T-helper 1 cell treated with Interleukin-12 subunit alpha and Interleukin-12 subunit beta and Interleukin-4 antibody, amounts not matched to agents 30 μg/mL and 1 μg/mL, for 36 hours (primary cell): ENCODE results near the gene INO80.
"Not testable (repeated sequence)": the region's sequence is repeated elsewhere in the genome, so short reads cannot be mapped to it uniquely, and the experiment has no call there.

Source experiments
- H3K27ac Mint-ChIP-seq: one replicate; pipeline ENCODE4 v1.8.0; 2021; ENCODE audit warnings: mild to moderate bottlenecking, mixed read lengths
- H3K27me3 Mint-ChIP-seq: one replicate; pipeline ENCODE4 v1.8.0; 2021; ENCODE audit warnings: low read depth, mixed read lengths
- H3K36me3 Mint-ChIP-seq: one replicate; pipeline ENCODE4 v1.8.0; 2021; ENCODE audit warnings: low read depth, mixed read lengths
- H3K4me1 Mint-ChIP-seq: one replicate; pipeline ENCODE4 v1.8.0; 2021; ENCODE audit warnings: low read depth, mixed read lengths
- H3K4me3 Mint-ChIP-seq: one replicate; pipeline ENCODE4 v1.8.0; 2021; ENCODE audit warnings: mild to moderate bottlenecking, moderate library complexity, mixed read lengths
- H3K9me3 Mint-ChIP-seq: one replicate; pipeline ENCODE4 v1.8.0; 2021; ENCODE audit warnings: mixed read lengths

Gene INO80

GRCh38 chr15:40963201-40963600 lies 152.9 kb downstream of the INO80 start:
- Mint-ChIP-seq H3K4me3 (no peak overlapping the region), H3K27me3 (peaks cover 8% of the 10 kb centered on the region), H3K36me3 (no peaks in the 10 kb centered on the region), H3K9me3 (no peaks in the 10 kb centered on the region), H3K4me1 (peaks cover 2% of the 10 kb centered on the region), H3K27ac (no peak overlapping the region)

DNA sequence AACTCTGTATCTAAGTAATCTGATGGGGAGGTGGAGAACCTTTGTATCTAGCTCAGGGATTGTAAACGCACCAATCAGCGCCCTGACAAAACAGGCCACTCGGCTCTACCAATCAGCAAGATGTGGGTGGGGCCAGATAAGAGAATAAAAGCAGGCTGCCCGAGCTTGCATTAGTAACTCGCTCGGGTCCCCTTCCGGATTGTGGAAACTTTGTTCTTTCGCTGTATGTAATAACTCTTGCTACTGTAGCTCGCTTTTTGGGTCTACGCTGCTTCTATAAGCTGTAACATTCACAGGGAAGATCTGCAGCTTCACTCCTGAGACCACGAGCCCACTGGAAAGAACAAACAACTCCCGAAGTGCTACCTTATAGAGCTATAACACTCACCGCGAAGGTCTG lies 153.8 kb downstream of the INO80 start:
- H3K9me3 Mint-ChIP-seq, H3K4me3 Mint-ChIP-seq, H3K27ac Mint-ChIP-seq, H3K4me1 Mint-ChIP-seq, H3K27me3 Mint-ChIP-seq, H3K36me3 Mint-ChIP-seq: not testable (repeated sequence)

DNA sequence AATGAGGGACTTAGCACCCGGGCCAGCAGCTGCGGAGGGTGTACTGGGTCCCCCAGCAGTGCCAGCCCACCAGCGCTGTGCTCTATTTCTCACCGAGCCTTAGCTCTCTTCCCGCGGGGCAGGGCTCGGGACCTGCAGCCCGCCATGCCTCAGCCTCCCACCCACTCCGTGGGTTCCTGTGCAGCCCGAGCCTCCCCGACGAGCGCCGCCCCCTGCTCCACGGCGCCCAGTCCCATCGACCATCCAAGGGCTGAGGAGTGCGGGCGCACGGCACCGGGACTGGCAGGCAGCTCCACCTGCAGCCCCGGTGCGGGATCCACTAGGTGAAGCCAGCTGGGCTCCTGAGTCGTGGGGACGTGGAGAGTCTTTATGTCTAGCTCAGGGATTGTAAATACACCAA lies 154.3 kb downstream of the INO80 start:
- H3K36me3 Mint-ChIP-seq, H3K27me3 Mint-ChIP-seq, H3K27ac Mint-ChIP-seq, H3K4me3 Mint-ChIP-seq, H3K4me1 Mint-ChIP-seq, H3K9me3 Mint-ChIP-seq: not testable (repeated sequence)

DNA sequence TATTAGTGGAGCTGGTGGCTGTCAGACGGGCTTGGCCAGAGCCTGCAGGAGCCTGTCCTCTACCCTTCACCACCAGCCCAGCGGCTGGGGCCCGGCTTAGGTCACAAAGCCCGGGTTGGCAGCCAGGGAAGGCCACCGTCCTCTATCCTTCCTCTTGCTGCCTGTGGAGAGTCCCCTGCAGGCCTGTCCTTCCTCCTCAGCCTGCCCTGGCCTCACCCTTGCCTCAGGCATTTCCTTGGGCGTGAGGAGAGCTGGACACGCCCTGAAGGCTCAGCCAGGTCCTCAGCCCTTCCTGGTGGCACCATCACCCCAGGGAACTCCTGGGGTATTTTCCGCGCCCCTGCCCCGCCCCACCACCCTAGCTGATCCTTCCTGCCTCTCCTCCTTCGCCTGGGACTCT lies 155.2 kb downstream of the INO80 start:
- peaks cover 8% of the 10 kb centered on the region for H3K4me1 Mint-ChIP-seq
- H3K36me3 Mint-ChIP-seq: peaks cover 2% of the 10 kb centered on the region
- H3K4me3 Mint-ChIP-seq: no peak overlapping the region
- no peak overlapping the region for H3K27ac Mint-ChIP-seq
- H3K9me3 Mint-ChIP-seq: no peaks in the 10 kb centered on the region
- H3K27me3 Mint-ChIP-seq: peaks cover 4% of the 10 kb centered on the region

DNA sequence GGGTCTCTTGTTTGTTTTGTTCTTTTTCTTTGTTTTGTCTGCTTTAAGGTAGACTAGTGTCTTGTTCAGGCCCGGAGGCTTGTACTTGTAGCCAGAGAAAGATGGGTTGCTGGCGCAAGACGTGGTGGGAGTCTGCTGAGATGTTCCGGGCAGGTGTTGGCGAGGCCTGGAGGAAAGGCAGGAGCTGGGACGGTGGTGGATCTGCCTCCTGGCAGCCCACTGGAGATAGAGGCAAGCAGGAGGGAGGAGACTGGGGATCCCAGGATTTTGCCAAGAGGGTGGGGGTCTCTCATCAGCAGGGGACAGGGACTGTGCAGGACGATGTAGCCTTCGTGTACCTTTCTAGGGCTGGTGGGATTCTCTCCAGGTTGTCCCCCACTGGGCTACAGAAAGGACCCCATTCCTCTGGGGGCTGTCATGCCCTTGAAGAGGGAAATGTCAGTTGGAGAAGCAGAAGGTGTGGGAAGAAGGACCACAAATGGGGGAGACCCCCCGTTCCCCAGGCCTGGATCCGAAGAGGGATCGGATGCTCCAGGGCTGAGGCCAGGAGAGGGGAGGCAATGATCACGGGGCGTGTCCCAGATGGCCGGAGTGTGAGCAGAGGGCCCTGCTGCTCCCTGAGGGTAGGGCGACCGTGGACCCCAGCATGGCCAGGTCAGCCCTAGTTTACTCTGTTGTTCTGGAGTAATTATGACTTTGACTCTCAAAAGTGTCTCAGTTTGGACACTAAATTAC lies 155.8 kb downstream of the INO80 start:
- peaks cover 10% of the 10 kb centered on the region for H3K4me1 Mint-ChIP-seq
- peaks cover 2% of the 10 kb centered on the region for H3K27me3 Mint-ChIP-seq
- H3K4me3 Mint-ChIP-seq: no peak overlapping the region
- H3K36me3 Mint-ChIP-seq: peaks cover 2% of the 10 kb centered on the region
- no peak overlapping the region for H3K27ac Mint-ChIP-seq
- no peaks in the 10 kb centered on the region for H3K9me3 Mint-ChIP-seq

DNA sequence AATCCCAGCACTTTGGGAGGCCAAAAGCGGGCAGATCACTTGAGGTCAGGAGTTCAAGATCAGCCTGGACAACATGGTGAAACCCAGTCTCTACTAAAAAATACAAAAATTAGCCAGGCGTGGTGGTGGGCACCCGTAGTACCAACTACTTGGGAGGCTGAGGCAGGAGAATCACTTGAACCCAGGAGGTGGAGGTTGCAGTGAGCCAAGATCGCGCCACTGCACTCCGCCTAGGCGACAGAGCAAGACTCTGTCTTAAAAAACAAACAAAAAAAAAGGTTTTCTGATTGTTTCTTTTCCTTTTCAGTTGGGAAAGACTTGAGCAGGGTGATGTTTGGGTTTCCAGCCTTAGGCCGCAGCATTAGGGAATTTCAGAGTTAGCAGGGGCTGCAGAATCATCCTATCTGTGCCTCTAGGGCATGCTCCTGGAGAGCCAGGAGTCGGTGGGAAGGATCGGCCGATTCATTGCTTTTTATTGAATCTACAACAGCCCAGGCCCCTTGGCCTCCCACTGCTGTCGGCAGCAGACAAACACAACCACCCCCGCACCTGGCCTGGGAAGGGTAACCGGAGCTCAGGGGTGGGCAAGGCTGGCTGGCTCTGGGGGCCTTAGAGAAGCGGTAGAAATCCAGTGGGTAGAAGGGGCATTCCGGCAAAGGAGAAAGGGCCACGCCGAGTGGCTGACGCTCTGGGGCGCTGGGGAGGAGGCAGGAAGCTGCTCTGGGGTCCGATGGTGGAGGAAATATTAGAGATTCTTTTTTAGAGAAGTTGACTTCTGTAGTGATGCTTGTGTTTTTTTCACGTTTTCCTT lies 156.5 kb downstream of the INO80 start:
- Mint-ChIP-seq H3K9me3 (no peaks in the 10 kb centered on the region), H3K4me3 (no peak overlapping the region), H3K27ac (no peak overlapping the region)

GRCh38 chr15:40958723-40959122 lies 157.4 kb downstream of the INO80 start:
- H3K27me3 Mint-ChIP-seq: no peaks in the 10 kb centered on the region
- peaks cover 2% of the 10 kb centered on the region for H3K36me3 Mint-ChIP-seq
- peaks cover 19% of the 10 kb centered on the region for H3K4me1 Mint-ChIP-seq
- H3K27ac Mint-ChIP-seq: no peak overlapping the region
- H3K4me3 Mint-ChIP-seq: no peak overlapping the region
- no peaks in the 10 kb centered on the region for H3K9me3 Mint-ChIP-seq

More for the DNA sequence above, 156.5 kb downstream of the INO80 start:
- Mint-ChIP-seq H3K4me1 (peaks cover 11% of the 10 kb centered on the region), H3K36me3 (peaks cover 2% of the 10 kb centered on the region), H3K27me3 (no peaks in the 10 kb centered on the region)

GRCh38 chr15:40958146-40958545 lies 157.9 kb downstream of the INO80 start:
- H3K9me3 Mint-ChIP-seq: no peaks in the 10 kb centered on the region
- no peak overlapping the region for H3K27ac Mint-ChIP-seq
- no peak overlapping the region for H3K4me3 Mint-ChIP-seq
- H3K4me1 Mint-ChIP-seq: peaks cover 19% of the 10 kb centered on the region
- no peaks in the 10 kb centered on the region for H3K27me3 Mint-ChIP-seq
- H3K36me3 Mint-ChIP-seq: peaks cover 2% of the 10 kb centered on the region

DNA sequence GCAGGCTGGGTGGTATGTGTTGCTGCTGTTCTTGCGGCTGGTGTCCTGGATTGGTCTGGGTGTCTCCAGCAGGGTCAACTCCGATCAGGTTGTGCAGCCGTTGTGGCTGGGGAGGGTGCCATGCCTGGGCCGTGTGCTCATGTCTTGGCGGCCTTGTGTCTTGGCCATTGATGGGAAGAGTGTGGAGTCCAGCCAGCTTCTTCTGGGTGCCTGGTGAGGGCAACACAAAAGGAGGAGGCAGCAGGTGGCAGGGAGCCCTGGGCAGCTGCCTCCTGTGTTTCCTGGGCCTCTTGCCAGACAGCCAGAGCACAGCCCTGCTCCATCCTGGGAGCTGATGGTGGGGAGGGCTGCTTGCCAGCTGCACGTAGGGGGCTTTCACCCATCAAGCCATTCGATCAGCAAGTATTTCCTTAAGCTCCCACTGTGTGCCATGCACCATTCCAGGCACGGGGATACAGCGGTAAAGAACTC lies 158.5 kb downstream of the INO80 start:
- H3K4me1 Mint-ChIP-seq: peaks cover 21% of the 10 kb centered on the region
- H3K9me3 Mint-ChIP-seq: no peaks in the 10 kb centered on the region
- H3K27ac Mint-ChIP-seq: no peak overlapping the region
- no peak overlapping the region for H3K4me3 Mint-ChIP-seq
- peaks cover 2% of the 10 kb centered on the region for H3K36me3 Mint-ChIP-seq
- H3K27me3 Mint-ChIP-seq: no peaks in the 10 kb centered on the region

- peaks cover 25% of the 10 kb centered on the region for H3K4me1 Mint-ChIP-seq
- H3K27ac Mint-ChIP-seq: no peak overlapping the region
- H3K36me3 Mint-ChIP-seq: peaks cover 2% of the 10 kb centered on the region
- H3K9me3 Mint-ChIP-seq: no peaks in the 10 kb centered on the region
- no peak overlapping the region for H3K4me3 Mint-ChIP-seq
- H3K27me3 Mint-ChIP-seq: no peaks in the 10 kb centered on the region
These were observed 159.0 kb downstream of the INO80 start for GRCh38 chr15:40957041-40957555.

- H3K4me3 Mint-ChIP-seq: peak overlapping the region; percentile 7
- no peaks in the 10 kb centered on the region for H3K9me3 Mint-ChIP-seq
- peaks cover 2% of the 10 kb centered on the region for H3K36me3 Mint-ChIP-seq
- peak overlapping the region; percentile 16 for H3K27ac Mint-ChIP-seq
- H3K27me3 Mint-ChIP-seq: no peaks in the 10 kb centered on the region
- H3K4me1 Mint-ChIP-seq: peaks cover 30% of the 10 kb centered on the region
These were observed 159.5 kb downstream of the INO80 start for GRCh38 chr15:40956541-40956982.

DNA sequence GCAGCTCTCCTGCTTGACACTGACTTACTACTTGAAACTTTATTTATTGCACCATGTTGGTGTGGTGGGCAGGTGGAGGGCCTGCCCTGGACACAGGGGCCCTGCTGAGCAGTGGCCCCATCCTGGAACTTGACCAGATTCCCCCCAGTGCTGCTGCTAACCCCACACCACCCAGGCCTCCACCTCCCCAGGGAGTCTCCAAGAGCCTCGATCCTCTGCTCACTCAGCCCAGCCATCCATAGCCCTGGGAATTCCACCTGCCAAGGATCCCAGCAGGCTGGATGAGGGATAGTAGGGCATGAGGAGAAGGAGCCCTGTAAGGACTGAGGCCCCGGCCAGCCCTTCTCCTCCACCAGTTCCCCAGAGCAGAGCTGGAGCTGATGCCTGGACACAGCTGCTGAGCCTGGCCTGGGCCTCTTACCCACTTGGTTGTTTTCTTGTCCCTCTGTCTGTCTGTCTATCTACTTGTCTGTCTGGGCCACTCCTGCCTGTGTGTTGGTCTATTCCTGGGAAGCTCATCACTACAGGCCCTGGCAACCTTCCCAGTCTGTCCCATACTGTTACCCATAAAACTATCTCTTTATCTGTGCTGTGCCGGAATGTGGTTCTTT lies 160.0 kb downstream of the INO80 start:
- no peaks in the 10 kb centered on the region for H3K9me3 Mint-ChIP-seq
- peak overlapping the region; percentile 16 for H3K27ac Mint-ChIP-seq
- peaks cover 31% of the 10 kb centered on the region for H3K4me1 Mint-ChIP-seq
- no peaks in the 10 kb centered on the region for H3K27me3 Mint-ChIP-seq
- H3K4me3 Mint-ChIP-seq: peak overlapping the region; percentile 7
- H3K36me3 Mint-ChIP-seq: peaks cover 2% of the 10 kb centered on the region

GRCh38 chr15:40955141-40955903 lies 160.8 kb downstream of the INO80 start:
- H3K4me1 Mint-ChIP-seq: peaks cover 31% of the 10 kb centered on the region
- H3K27me3 Mint-ChIP-seq: no peaks in the 10 kb centered on the region
- H3K4me3 Mint-ChIP-seq: peak overlapping the region; percentile 54
- peaks cover 2% of the 10 kb centered on the region for H3K36me3 Mint-ChIP-seq
- no peaks in the 10 kb centered on the region for H3K9me3 Mint-ChIP-seq
- H3K27ac Mint-ChIP-seq: no peak overlapping the region
